ENCODE measurements around the gene SUSD3.

SUSD3 gene

DNA sequence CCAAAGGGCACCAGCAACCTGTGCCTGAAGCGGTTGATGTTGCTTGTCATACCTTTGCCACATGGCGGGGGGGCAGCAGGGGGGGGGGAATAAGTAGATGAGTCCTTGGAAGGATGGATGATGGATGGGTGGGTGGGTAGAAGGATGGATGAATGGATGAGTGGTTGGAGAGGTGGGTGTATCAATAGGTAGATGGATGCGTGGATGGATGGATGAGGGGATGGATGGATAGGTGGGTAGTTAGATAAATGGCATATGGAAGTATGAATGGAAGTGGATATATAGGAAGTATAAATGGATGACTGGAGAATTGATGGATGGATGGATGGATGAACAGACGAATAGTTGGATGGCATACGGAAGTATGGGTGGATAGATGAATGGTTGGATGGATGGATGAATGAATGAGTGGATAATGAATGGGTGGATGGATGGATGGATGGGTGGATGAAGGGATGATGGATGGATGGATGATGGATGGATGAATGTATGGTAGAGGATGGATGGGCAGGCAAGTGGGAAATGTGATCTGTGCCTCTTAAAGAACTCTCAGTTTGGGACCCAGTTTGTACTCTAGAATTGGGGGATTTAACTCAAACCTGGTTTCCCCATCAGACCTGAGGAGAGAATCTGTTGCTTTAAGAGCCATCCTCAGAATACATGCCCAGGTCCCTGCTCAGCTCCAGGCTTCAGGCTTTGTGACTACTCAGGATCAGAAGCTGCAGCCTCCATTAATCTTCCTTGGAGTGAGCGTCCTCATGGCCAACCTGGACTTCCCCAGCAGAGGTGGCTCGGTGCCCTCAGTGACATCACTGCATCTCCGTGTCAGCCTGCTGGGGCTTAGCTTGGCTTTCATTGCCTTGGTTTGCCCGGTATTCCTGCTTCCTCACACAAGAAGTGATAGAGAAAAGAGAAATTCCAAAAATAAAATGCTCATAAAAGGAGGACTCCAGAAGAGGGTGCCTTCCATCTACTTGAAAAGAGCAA, 27.6 kb upstream of the SUSD3 start:
- no peak for DNase-seq (ENCODE audit: low read depth in 2 of 2)

DNA sequence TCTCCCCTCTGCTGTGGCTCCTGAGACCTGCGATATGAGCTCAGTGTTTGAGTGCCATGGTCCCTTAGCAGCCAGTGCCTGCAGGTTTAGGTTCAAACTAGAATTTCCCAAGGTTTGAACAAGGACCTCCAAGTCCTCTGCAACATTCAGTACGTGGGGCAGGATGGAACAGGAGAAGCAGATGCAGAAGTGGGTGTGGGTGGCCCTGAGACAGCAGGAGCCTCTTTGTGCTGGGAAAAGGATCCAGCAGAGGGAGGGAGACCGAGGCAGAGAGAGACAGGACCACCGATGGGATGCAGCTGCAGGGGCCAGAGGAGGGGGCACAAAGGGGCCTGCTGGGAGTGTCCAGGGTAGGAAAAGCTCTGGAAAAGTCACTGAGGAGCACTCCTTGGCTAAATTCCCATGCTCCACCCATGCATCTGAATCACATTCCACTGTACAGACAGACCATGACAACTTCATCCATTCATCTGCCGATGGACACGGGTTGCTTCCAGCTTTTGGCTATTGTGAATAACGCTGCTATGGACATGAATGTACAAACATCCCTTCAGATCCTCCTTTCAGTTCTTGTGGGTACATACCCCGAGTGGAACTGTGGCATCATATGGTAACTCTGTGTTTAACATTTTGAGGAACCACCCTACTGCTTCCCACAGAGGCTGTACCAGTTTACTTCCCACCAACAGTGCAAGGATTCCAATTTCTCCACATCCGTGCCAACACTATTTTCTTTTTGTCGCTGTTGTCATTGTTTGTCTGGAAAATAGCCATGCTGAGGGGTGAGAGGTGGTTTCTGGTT, 26.7 kb upstream of the SUSD3 start:
- no peak for DNase-seq (ENCODE audit: low read depth in 2 of 2)

DNA sequence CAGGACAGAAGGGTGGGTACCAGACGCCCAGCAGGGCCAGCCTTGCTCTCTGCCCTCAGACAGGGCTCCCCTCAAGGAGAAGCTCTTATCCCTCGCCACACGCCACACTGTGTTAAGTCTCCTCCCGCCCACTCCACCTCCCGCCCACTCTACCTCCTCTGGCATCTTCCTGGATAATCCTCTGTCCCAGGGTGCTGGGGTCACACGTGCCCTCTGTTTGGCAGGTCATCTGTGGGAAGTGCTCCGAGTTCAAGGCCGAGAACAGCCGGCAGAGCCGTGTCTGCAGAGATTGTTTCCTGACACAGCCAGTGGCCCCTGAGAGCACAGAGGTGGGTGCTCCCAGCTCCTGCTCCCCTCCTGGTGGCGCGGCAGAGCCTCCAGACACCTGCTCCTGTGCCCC, 26.0 kb upstream of the SUSD3 start:
- DNase-seq (ENCODE audit: low read depth in 2 of 2) = no peak

DNA sequence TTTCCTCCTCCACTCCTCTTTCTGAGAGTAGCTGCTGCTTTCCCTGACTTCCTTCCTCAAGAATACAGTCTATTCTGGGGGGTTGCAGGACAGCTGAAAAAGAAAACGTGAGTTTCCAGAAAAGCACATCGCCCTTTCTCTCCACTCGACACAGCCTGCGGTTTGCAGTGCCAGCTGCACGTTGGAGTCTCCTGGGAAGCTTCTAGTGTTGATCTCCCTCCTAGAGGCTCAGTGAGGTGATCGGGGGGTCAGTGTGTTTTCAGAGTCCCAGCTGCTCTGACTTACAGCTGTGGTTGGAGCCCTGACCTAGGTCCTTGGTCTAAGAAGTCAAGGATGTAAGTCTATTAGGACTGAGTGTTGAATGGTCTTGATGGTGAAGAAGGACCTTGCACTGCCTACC, 25.0 kb upstream of the SUSD3 start:
- DNase-seq (ENCODE audit: low read depth in 2 of 2) = no peak

DNA sequence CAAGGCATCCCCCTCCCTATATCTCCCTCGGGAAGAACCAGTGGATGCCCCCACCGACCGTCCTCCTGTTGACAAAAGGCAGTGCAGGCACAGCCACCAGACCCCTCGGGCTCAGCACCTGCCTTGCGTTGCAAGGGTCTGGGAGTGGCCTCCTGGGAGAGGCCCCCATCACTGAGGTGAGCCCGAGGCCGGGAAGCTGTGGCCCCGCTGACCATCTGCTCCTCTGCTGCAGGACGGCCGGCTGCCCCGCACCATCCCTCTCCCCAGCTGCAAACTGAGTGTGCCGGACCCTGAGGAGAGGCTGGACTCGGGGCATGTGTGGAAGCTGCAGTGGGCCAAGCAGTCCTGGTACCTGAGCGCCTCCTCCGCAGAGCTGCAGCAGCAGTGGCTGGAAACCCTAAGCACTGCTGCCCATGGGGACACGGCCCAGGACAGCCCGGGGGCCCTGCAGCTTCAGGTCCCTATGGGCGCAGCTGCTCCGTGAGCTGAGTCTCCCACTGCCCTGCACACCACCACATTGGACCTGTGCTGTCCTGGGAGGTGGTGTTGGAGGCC, 23.3 kb upstream of the SUSD3 start:
- no peak for DNase-seq (ENCODE audit: low read depth in 2 of 2)

DNA sequence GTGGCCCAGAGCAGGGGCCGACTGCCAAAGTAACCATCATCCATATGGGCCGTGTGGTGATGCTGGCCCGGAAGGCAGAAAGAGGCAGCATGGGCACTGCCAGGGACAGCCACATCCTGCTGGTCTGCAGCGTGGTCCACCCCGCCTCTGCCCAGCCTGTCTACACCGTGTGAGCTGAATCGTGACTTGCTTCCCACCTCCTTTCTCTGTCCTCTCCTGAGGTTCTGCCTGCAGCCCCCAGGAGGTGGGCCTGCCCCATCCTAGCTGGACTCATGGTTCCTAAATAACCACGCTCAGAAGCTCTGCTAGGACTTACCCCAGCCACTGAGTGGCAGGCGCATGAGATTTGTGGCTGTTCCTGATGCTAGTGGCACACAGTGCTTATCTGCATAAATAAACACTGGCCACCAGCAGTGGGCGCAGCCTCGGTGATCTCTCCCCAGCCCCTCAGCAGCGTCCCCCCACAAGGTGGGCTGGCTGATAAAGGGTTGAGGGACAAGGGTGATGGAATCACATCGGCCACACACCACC, 22.6 kb upstream of the SUSD3 start:
- DNase-seq (ENCODE audit: low read depth in 2 of 2) = no peak

DNA sequence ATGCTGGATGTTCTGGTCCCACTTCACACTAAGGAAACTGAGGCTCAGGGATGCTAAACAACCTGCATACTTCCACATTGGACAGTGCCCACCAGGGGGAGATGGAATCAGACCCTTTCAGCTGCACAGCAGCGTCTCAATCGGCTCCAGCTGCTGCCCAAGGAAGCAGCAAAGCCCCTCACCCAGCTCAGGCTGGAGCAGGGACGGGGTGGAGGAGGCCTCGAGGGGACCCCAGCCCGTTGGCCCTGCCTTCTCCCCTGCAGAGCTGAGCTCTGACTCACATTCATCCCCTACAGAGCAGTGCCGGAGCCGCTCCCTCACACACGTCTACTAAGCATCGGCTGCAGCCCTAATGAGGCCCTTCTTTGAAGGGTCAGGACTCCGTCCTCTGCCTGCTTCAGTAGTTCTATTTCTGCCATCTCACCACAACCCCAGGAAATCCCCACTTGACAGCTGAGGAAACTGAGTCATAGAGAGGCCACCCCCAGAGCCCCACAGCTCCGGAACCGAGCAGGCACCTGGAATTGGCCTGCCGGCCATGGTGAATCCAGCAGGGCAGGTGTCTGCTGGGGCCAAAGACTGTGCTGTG, 21.5 kb upstream of the SUSD3 start:
- DNase-seq (ENCODE audit: low read depth in 2 of 2) = no peak

DNA sequence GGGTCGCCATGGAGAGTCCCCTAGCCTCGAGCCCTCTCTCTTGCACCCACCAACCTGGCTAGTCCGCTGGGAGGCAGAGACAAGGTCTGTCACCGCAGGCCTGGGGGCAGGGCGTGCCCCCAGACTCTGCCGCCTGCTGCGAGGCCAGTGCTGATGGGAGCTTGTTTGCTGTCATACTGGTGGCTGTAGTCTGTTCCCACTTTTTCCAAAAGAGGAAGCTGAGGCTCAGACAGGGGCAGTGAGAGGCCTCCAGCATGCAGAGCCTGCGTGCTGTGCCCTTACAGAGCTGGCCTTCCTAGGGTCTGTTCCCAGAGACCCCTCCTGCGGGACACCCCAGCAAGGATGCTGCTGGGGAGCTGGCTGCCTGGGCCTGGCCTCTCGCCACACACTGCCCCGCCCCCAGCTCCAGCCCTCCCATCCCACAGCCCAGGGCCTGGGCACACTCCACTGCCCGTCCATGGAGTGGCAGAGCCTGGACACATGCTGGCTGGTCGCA, 21.0 kb upstream of the SUSD3 start:
- no peak for DNase-seq (ENCODE audit: low read depth in 2 of 2)

DNA sequence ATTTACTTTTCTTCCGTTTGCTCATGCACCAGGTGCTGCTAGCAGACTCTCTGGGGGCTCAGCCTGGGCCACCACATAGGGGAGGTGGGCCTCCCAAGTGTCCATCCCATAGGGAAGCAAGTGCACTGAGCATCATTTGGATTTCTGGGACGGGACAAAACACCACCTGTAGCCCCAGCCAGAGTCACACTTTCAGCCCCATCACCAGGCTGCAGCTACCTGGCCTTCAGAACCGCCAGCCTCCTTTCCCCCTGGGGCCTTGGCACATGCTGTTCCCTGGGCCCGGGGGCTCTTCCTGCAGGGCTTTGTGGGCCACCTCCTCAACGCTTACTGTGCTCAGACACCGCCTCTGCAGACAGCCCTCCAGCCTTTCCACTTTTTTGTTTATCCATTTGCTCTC, 19.6 kb upstream of the SUSD3 start:
- DNase-seq (ENCODE audit: low read depth in 2 of 2) = no peak

DNA sequence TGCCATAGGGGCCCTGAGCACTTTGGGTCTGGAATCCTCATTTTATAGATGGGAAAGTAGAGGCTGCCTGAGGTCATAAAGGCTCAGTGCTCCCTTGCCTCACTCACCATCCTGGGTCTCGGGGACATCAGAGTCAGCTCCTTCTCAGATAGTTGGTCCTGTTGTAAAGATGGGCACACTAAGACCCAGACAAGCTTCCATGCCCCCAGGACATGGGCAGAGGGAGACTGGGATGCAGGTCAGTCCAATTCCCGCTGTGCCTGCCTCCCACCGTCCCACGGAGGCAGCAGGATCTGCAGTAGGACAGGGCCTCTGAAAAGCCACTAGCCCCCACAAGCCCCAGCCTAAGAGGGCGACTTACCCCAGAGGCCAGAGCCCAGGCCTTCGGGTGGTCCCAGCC, 19.0 kb upstream of the SUSD3 start:
- no peak for DNase-seq (ENCODE audit: low read depth in 2 of 2)

DNA sequence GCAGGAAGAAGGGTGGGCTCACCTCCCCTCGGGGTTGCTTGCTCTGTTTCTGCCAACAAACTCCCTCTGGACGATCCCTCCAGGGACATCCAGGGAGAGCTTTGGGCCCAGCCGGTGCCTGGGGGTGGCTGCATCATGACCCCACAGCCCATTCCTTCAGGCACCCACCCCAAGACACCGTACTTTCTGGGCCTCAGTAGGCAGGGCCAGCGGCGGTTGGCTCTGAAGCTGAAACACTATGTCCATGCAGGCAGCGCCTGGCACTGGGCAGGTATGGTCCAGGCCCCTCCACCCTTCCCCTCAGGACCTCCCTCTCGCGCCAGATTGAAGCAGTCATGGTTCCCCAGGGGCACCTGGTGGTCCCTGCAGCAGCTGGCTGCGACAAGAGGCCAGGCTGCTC, 18.5 kb upstream of the SUSD3 start:
- no peak for DNase-seq (ENCODE audit: low read depth in 2 of 2)

DNA sequence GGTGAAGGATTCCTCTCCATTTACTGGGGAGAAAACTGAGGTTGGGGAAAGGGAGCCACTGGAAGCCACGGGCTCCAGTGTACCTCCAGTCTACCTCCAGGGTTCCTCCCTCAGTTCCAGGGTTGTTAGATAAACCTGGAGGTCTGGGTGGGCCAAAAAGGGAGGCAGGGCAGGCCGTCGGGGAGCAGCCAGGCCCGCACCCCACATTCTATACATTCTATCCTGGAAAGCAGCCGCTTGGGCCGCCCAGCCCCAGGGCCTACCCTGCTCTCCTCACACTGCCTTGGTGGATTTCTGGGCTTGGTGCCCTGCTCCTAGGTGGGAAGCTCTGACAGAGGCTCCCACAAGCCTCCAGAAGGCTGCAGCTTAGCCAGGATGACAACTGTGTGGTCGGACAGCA, 18.1 kb upstream of the SUSD3 start:
- DNase-seq (ENCODE audit: low read depth in 2 of 2) = no peak

DNA sequence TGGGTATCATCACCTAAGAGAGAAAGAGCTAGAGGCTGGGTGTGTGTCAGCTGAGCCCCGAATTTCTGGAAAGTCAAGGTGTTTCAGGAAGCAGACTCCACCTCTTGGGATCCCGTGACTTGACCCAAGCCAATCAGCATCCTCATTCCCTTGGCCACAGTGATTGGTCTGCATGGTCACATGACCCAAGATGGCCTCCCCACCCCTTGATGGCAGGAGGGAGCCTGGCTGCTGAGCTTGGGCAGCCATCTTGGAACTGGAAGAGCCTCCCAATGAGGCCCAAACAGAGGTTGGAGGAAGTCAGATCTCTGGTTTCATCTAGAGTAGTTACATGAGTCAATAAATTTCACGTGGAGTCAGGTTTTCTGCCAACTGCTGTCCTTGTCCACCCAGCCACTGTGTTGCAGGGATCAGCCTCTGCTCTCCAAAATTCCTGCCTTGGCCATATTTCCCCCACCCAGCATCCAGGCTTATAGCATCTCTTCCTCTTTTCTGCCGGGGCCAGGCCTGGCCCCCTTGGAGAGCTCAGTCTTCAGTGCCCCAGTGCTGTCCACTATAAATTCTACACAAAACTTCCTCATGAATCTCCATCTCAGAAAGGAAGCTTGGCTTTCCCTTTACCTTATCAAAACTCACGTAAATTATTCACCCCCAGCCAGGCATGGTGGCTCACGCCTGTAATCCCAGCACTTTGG, 17.2 kb upstream of the SUSD3 start:
- DNase-seq (ENCODE audit: low read depth in 2 of 2) = no peak

DNA sequence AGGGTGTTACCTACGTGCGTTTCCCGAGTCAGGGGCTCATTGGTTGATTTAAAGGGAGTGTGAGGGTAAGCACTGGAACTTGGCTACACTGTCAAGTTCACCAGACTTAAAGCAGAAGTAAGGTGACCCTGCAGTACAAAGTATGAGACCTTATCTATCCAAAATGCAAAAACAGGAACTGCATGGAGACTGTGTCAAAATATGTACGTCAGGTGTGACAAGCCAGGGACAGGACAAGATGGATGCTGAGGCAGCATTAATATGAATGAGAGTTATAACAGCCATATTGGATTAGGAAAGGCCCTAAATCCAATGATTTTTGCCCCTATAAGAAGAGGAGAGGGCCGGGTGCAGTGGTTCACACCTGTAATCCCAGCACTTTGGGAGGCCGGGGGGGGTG, 15.4 kb upstream of the SUSD3 start:
- DNase-seq (ENCODE audit: low read depth in 2 of 2) = no peak

DNA sequence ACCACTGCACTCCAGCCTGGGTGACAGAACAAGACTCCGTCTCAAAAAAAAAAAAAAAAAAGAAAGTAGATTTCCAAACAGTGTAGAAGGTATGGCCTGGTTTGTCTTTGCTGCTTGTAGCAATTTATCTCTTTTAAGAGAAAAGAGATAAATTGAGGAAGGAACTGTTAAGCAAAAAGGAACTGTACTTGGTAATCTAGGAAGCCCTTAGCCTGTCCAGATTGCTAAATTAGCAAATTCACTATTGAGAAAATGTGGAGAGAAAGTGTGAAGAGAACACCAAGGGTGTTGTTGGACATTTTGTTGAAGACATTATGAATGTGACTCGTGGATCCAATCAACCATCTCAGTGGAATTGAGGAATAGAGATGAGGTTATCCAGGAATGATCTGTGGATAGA, 13.0 kb upstream of the SUSD3 start:
- DNase-seq (ENCODE audit: low read depth in 2 of 2) = no peak

DNA sequence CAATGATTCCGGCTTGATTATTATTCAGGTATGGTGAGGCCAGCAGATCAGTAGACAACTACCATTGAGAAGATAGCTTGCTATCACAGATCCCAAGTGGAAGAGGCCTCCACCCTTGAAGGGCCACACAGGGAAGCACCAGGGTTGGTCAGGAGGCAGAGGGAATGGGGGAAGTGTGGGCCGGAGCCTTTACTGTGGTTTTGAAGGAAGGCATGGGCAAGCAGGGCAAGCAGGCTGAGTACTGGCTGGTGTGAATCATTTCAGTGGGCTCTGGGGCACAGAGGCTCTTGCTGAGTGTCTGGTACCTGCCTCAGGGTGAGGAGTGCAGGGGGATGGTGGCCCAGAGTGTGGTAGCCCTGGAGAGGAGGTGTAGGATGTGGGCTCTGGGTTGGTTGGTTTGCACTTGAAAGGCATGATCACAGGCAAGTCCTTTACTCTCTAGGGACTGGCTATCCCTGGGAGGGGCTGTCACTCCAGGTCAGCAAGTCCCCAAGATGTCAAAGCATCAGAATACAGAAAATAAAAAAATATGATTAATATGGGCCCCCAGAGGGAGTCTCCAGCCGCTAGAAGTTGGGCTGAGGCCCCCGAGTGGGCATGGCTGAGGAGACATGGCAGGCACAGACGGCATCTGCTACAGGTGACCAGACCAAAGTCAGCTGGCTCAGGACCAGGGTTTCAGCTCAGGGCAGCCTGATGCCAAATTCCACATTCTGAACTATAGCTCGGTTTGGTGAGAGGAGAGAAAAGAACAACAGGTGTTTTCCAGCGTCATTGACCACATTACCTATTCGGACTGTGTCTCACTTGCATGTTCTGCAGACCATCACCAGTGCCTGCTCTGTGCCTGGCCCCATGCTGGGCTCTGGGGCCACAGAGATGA, 9.7 kb upstream of the SUSD3 start:
- DNase-seq (ENCODE audit: low read depth in 2 of 2) = no peak

DNA sequence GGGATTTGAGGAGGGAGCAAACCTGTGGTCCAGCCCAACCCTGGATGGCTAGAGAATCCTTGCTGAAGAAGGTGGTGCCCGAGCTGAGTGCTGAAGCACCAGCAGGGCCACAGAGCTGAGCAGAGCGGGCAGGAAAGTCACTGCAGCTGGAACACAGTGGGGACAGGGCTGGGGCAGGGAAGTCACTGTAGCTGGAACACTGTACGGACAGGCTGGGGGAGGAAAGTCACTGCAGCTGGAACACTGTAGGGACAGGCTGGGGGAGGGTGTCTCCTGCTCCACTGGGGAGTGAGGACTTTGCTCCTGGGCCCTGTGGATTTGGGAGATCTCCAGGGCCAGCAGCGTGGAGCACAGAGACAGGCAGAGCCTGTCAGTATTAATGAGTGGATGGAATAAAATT, 9.0 kb upstream of the SUSD3 start:
- no peak for DNase-seq (ENCODE audit: low read depth in 2 of 2)

DNA sequence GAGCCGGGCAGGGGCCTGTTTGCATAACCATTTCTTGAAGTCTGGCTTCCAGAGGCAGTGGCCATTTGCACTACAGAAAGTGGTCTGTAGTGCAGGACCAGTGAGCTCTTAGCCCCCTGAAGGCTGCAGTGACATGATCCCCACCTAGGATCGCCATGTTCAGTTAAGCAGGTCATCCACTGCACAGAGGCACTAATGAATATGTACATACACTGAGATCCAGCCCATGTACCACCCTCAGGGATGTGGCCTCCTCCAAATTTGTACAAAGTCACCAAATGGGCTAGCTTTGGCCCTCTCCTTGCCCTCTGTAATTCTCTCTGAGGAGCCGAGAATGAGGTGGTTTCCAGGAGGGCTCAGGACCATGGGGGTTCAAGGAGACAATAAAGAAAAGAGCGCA, 8.3 kb upstream of the SUSD3 start:
- no peak for DNase-seq (ENCODE audit: low read depth in 2 of 2)

DNA sequence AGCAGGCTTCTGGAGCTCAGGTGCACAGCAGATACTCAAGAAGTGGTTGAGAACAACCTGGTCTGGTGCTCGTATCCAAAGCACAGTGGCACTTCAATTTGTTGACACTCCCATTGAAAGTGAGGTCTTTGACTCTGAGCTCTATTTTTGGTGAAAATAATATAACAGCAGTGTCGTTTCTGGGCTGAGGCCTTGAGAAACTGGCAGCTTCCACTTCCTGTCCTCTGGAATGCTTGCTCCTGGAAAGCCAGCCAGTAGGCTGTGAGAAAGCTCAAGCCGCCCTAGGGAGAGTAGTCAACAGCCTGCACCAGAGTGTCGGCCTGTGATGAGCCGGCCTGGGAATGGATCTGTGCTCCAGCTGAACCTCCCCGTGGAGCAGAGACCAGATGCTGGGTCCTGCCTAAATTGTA, 6.8 kb upstream of the SUSD3 start:
- DNase-seq (ENCODE audit: low read depth in 2 of 2) = peak; percentile 7
